B cell (primary cell): Measurements from ENCODE around the gene UTP25.

ENCODE experiments used
- EZH2 ChIP-seq: IDR thresholded peaks from 2 replicates; pipeline ENCODE4 v1.6.1; 2012; ENCODE audit warnings: borderline replicate concordance, low read depth, mild to moderate bottlenecking, moderate library complexity, low read length; ENCODE audit not compliant: insufficient read depth, poor library complexity, severe bottlenecking
- TF ChIP-seq, protein P1 (sequence below): fragments of 200-600 bp; IDR thresholded peaks from one replicate; pipeline ENCODE4 v1.8.0; 2022; ENCODE audit warnings: antibody characterized with exemption, mild to moderate bottlenecking

DNA sequence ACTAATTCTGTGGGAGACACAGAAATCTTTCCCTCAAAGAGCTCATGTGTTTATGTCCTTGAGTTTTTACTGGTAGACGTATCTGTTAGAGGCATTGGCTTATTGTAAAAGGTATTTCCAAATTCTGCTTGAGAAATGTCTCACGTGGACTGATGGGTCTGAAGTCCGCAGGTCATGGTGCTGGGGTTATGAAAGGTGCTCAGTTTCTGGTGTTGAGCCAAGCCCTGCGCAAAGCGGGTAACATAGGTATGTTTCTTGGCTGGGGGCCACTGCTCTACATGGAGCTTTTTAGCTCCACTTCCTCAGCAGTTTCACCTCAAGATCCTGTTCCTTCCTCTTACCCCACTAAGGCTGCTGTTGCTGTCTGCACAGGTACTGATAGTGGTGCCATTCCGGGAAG is 10.8 kb downstream of the UTP25 start:
- TF ChIP-seq EZH2 = no peak
- TF ChIP-seq, protein P1, sequence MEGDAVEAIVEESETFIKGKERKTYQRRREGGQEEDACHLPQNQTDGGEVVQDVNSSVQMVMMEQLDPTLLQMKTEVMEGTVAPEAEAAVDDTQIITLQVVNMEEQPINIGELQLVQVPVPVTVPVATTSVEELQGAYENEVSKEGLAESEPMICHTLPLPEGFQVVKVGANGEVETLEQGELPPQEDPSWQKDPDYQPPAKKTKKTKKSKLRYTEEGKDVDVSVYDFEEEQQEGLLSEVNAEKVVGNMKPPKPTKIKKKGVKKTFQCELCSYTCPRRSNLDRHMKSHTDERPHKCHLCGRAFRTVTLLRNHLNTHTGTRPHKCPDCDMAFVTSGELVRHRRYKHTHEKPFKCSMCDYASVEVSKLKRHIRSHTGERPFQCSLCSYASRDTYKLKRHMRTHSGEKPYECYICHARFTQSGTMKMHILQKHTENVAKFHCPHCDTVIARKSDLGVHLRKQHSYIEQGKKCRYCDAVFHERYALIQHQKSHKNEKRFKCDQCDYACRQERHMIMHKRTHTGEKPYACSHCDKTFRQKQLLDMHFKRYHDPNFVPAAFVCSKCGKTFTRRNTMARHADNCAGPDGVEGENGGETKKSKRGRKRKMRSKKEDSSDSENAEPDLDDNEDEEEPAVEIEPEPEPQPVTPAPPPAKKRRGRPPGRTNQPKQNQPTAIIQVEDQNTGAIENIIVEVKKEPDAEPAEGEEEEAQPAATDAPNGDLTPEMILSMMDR = no peak
